GM12891 (cell line): ENCODE results near the gene CAMK1G.

Experiments used
- DNase-seq: peaks from one replicate; pipeline ENCODE4 v3.0.0; 2011; ENCODE audit warnings: low spot score; ENCODE audit not compliant: insufficient read length
- FAIRE-seq: peaks from 2 replicates; lab custom pipeline; 2011; peaks lifted over from hg19 to GRCh38; lab: Jason Lieb, UNC
- PAX5 ChIP-seq: IDR thresholded peaks from 2 replicates; pipeline ENCODE4 v1.6.1; 2011; ENCODE audit warnings: low read length, moderate library complexity, mild to moderate bottlenecking; ENCODE audit not compliant: insufficient read depth, severe bottlenecking
- POLR2A ChIP-seq: IDR thresholded peaks from 2 replicates; pipeline ENCODE4 v1.6.1; 2011; ENCODE audit warnings: low read depth, low read length, control low read depth
- POLR2AphosphoS5 ChIP-seq: IDR thresholded peaks from 2 replicates; pipeline ENCODE4 v1.6.1; 2011; ENCODE audit warnings: low read depth, low read length, control low read depth
- POU2F2 ChIP-seq: IDR thresholded peaks from 2 replicates; pipeline ENCODE4 v1.6.1; 2011; ENCODE audit warnings: low read depth, mild to moderate bottlenecking, control low read depth, low read length, moderate library complexity
- SPI1 ChIP-seq: IDR thresholded peaks from 2 replicates; pipeline ENCODE4 v1.6.1; 2011; ENCODE audit warnings: low read depth, low read length, control low read depth
- TAF1 ChIP-seq: IDR thresholded peaks from 2 replicates; pipeline ENCODE4 v1.6.1; 2011; ENCODE audit warnings: low read depth, low read length, control low read depth

Gene CAMK1G

GRCh38 chr1:209657140-209657879 lies 73.8 kb downstream of the CAMK1G start:
- DNase-seq: no peak
- FAIRE-seq: no peak
- TF ChIP-seq POLR2A: no peak
- TF ChIP-seq PAX5: no peak
- no peak for TF ChIP-seq POU2F2

- FAIRE-seq (no peak), DNase-seq (no peak)
- TF ChIP-seq POLR2AphosphoS5 (no peak), POU2F2 (no peak), POLR2A (no peak), PAX5 (no peak), TAF1 (no peak), SPI1 (no peak)
These were observed 74.4 kb downstream of the CAMK1G start for GRCh38 chr1:209657918-209658317.

GRCh38 chr1:209659909-209660308 lies 76.4 kb downstream of the CAMK1G start:
- DNase-seq: no peak
- TF ChIP-seq TAF1 (no peak), SPI1 (0 out of 2 replicates have a peak, but pooled peaks have one; percentile 33), PAX5 (peak; percentile 19), POLR2A (no peak), POU2F2 (no peak), POLR2AphosphoS5 (no peak)
- peak; percentile 83 for FAIRE-seq

GRCh38 chr1:209661071-209661470 lies 77.6 kb downstream of the CAMK1G start:
- TF ChIP-seq TAF1: no peak
- TF ChIP-seq SPI1: no peak
- TF ChIP-seq POLR2AphosphoS5: no peak
- no peak for TF ChIP-seq POLR2A
- no peak for TF ChIP-seq POU2F2
- no peak for TF ChIP-seq PAX5
- DNase-seq (no peak), FAIRE-seq (no peak)

- no peak for FAIRE-seq
- DNase-seq: no peak
- TF ChIP-seq POU2F2 (no peak), SPI1 (no peak), PAX5 (no peak), POLR2A (no peak), POLR2AphosphoS5 (no peak)
These were observed 79.4 kb downstream of the CAMK1G start for GRCh38 chr1:209662879-209663327.
